ENCODE measurements around the gene CNBD2.
A peak's percentile ranks its signal among the peaks of the same experiment; 100 is the strongest.
"Not testable (repeated sequence)": the region's sequence is repeated elsewhere in the genome, so short reads cannot be mapped to it uniquely, and the experiment has no call there.

CNBD2 gene

GRCh38 chr20:36064658-36065426, 96.5 kb downstream of the CNBD2 start:
- DNase-seq: peak; percentile 81

- DNase-seq: no peak
Observed at GRCh38 chr20:36065427-36065998, 97.1 kb downstream of the CNBD2 start.

- no peak for DNase-seq
Observed at GRCh38 chr20:36066777-36067176, 98.4 kb downstream of the CNBD2 start.

- not testable (repeated sequence) for DNase-seq
Observed at GRCh38 chr20:36068526-36068925, 100.1 kb downstream of the CNBD2 start.

- DNase-seq: no peak
Observed at GRCh38 chr20:36070451-36070850, 102.1 kb downstream of the CNBD2 start.

DNA sequence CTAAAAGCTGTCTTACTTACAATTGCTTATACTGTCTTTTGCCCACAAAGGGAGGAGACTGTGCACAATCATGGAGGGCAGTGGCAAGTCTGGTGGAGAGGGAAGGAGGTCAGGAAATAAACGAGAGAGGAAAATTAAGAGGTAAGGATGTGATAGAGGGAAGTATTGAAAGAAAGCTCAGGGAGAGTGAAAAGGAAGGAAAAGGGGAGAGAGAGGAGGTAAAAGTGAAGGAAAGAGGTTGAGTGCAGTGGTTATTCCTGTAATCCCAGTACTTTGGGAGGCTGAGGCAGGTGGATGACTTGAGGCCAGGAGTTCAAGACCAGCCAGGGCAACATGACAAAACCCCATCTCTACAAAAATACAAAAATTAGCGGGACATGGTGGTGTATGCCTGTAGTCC, 103.5 kb downstream of the CNBD2 start:
- no peak for DNase-seq

DNA sequence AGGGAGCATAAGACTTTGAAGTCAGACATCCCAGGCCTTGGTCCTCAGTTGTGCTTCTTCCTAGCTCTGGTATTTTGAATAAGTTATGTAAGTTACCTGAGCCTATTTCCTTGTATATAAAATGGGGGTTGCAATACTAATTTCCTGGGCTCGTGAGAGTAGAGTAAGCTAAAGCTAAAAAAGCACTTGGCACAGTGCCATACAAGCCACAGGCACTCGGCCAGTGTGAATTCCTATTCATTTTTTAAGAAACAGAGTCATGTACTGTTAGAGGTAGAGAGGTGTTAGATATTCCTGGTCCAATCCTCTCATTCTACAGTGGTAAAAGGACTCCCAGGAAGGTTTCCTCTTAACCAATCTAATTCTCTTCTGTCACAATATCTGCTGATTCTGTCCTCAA, 106.6 kb downstream of the CNBD2 start:
- no peak for DNase-seq

DNA sequence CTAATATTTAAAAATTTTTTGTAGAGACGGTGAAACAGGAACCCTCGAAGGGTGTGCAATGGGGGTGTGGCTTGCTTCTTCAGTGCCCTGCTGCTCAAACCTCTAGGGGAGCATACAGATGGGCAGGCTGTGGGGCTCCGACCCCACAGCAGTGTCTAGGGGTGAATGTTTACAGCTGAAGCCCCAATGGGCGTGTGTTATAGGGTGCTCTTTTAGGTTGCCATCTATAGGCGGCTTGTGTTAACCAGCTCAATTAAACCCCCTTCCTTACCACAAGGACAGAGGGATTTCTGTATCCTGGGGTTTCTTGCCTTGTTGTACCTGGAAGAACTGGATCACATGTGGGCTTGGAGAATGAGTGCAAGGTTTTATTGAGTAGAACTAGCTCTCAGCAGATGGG, 109.4 kb downstream of the CNBD2 start:
- DNase-seq: not testable (repeated sequence)

DNA sequence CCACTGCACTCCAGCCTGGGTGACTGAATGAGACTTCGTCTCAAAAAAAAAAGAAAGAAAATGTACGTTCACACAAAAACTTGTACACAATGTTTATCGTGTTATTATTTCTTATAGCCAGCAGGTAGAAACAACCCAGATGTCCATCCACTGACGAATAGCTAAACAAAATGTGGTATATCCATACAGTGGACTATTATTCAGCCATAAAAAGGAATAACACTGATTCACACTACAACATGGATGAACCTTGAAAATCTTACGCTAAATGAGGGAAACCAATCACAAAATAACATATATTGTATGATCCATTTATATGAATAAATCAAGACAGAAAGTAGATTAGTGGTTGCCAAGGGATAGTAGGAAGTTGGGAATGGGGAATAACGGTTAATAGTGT, 111.1 kb downstream of the CNBD2 start:
- no peak for DNase-seq

DNA sequence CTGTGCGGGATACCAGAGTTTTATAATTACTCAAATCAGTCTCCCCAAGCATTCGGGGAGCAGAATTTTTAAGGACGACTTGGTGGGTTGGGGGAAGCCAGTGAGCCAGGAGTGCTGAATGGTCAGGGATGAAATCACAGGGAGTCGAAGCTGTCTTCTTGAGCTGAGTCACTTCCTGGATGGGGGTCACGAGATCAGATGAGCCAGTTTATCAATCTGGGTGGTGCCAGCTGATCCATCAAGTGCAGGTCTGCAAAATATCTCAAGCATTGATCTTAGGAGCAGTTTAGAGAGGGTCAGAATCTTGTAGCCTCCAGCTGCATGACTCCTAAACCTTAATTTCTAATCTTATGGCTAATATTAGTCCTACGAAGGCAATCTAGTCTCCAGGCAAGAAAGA, 111.6 kb downstream of the CNBD2 start:
- DNase-seq: peak; percentile 28

Measured in HCEC 1CT (cell line).